GM19043 (cell line): ENCODE data around the gene MRTFA.
"Not testable (repeated sequence)": the region's sequence is repeated elsewhere in the genome, so short reads cannot be mapped to it uniquely, and the experiment has no call there.

Source experiments
- ATAC-seq: cut with Tn5 transposase; IDR thresholded peaks from one replicate; pipeline ENCODE4 v1.9.1; 2021; ENCODE audit warnings: low read depth; ENCODE audit not compliant: unreplicated experiment

Gene MRTFA

GRCh38 chr22:40660730-40661129 is 24.2 kb upstream of the MRTFA start:
- no peak for ATAC-seq

GRCh38 chr22:40659166-40659565 is 22.6 kb upstream of the MRTFA start:
- no peak for ATAC-seq

GRCh38 chr22:40656651-40657050 is 20.1 kb upstream of the MRTFA start:
- ATAC-seq = not testable (repeated sequence)

GRCh38 chr22:40655941-40656340 is 19.4 kb upstream of the MRTFA start:
- ATAC-seq = not testable (repeated sequence)

GRCh38 chr22:40654522-40655167 is 18.1 kb upstream of the MRTFA start:
- ATAC-seq = no peak

- no peak for ATAC-seq
Measured at GRCh38 chr22:40653361-40653760, 16.8 kb upstream of the MRTFA start.

- ATAC-seq = no peak
Measured at GRCh38 chr22:40651563-40652501, 15.3 kb upstream of the MRTFA start.

- ATAC-seq = no peak
Measured at GRCh38 chr22:40651057-40651456, 14.5 kb upstream of the MRTFA start.

GRCh38 chr22:40648386-40648785 is 11.9 kb upstream of the MRTFA start:
- no peak for ATAC-seq

- no peak for ATAC-seq
Measured at GRCh38 chr22:40645579-40646197, 9.2 kb upstream of the MRTFA start.

GRCh38 chr22:40642316-40642715 is 5.8 kb upstream of the MRTFA start:
- no peak for ATAC-seq

- no peak for ATAC-seq
Measured at GRCh38 chr22:40641269-40641668, 4.8 kb upstream of the MRTFA start.

GRCh38 chr22:40638261-40638660 is 1.7 kb upstream of the MRTFA start:
- ATAC-seq = no peak

GRCh38 chr22:40637183-40638150 is 948 bp upstream of the MRTFA start:
- peak; percentile 8 for ATAC-seq

- ATAC-seq = peak; percentile 17
Measured at GRCh38 chr22:40635940-40636379, 559 bp downstream of the MRTFA start.

- ATAC-seq = no peak
Measured at GRCh38 chr22:40635043-40635939, 1.2 kb downstream of the MRTFA start.

GRCh38 chr22:40634119-40634903 is 2.2 kb downstream of the MRTFA start:
- ATAC-seq = no peak

- ATAC-seq = no peak
Measured at GRCh38 chr22:40633036-40633435, 3.5 kb downstream of the MRTFA start.
